Activated naive CD4-positive, alpha-beta T cell treated with Interleukin-2 at 50 U/mL for 16 hours (primary cell): ENCODE results near the gene BICD1.
"Not testable (repeated sequence)": the region's sequence is repeated elsewhere in the genome, so short reads cannot be mapped to it uniquely, and the experiment has no call there.

Source experiments
- DNase-seq: peaks from one replicate; pipeline ENCODE4 v3.0.0-alpha.2; 2020

BICD1 gene

DNA sequence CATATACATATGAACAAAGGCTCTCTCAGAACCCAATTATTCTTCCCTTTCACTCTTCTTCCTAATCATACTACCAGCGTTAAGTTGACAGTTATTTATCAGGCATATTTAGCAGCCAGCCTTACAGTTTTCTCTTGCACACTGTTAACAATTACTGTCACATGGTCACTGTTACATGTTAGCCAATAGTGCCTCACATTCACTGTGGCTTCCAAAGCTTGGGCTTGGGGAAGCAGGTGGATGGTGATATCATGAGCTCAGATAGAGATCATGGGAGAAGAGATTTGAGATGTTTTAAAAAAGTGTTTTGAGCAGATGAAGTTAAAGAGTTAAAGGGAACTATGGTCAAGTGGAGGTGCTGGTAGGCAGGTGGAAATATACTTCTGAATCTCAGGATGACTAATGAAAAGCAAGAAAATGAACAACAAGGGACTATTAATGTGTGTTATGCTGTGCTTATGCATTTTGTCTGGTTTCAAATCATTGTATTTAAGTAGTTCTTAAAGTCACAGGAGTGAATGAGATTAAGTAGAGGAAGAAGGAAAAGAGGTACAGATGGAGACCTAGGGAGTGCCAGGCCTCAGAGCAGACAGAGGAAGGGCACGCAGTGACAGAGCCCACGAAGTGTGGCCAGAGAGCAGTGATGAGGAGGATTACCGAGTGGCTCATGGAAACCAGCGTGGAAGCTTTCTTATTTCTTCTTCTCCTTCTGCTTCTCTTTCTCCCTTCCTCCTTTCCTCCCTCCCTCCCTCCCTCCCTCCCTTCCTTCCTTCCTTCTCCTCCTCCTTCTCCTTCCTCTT is 39.6 kb downstream of the BICD1 start:
- DNase-seq, result no peak

DNA sequence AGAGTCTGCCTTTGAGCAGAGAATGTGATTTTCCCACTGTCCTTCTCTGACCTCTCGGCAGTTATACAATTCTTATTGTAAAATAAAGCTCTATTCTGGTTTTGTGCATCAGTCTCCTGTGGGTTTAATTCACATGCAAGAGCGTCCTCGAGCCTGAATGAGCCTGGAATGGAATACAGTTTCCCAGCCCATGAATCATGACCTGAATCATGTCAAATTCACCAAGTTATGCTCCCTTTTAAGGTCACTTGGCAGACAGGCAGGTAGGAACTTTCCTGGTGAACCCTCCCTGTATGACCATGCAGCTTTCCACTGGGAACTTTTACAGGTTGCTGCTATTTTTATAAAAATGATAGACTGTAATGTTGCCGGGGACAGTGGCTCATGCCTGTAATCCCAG is 41.7 kb downstream of the BICD1 start:
- no peak for DNase-seq

DNA sequence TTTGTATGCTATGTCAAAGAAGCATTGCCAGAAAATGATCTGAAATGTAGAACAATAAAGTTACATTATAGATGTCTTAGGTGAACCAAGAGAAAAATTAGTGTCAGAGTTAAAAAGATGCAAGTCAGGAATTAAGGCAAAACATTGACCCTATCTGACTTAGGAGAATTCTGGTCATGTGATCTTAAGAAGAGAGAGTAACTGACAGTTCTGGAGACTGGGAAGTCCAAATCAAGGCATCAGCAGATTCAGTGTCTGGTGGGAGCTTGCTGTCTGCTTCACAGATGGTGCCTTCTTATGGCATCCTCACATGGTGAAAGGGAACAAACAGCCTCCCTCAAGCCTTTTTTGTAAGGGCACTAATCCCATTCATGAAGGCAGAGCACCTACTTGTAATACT is 42.8 kb downstream of the BICD1 start:
- DNase-seq, result no peak

DNA sequence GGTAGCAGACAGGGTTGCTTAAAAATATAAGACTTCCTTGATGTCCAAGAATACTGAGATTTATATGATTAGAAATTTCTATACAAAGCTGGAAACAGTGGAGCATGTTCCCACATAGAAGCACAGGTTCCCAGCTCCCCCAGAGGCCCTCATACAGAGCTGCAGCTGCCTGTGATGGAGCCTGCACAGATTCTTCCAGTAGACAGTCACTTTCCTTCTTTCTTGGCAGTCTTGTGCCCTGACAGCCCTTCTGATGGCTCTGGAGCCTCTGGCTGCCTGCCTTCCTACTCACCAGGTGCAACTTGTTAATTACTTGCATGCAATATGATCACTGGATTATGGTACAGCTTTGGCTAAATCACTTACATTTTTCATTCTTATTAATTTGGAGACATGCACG is 44.4 kb downstream of the BICD1 start:
- no peak for DNase-seq

DNA sequence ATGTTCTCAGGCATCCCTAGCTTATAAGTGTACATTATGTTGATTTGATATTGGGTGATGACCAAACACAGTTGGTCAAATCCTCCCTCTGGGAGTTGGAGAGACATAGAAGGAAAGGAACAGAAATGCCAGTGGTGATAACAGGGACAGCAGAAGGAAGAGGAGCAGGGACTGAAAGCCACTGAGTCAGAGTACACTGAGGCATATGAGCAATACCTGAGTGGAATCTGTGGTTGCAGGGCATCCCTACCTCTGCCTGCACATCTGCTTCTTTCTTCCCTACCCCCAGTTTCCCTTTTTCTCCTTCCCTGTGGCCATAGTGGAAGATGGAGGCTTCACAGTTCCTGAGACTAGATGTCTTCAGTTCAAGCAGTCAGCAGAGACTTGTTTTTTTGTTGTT is 44.9 kb downstream of the BICD1 start:
- DNase-seq, result no peak

DNA sequence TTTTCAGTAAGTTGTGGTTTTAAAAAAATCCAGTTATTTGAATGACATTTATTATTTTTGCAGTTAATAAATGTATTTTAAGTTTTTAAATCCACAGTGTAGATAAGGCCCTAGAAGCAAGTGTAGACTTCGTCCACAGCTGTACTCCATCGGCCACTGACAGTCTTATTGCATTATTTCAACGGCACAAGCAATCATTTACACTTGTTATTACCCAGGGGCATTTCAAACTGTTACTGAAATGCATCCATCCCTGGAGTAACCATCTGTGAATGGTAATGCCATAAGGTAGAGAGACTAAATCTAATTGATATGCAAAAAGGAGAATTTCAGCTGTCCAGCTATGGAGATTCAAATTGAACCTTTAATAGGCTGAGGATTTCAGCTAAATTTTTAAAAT is 48.4 kb downstream of the BICD1 start:
- DNase-seq, result no peak

DNA sequence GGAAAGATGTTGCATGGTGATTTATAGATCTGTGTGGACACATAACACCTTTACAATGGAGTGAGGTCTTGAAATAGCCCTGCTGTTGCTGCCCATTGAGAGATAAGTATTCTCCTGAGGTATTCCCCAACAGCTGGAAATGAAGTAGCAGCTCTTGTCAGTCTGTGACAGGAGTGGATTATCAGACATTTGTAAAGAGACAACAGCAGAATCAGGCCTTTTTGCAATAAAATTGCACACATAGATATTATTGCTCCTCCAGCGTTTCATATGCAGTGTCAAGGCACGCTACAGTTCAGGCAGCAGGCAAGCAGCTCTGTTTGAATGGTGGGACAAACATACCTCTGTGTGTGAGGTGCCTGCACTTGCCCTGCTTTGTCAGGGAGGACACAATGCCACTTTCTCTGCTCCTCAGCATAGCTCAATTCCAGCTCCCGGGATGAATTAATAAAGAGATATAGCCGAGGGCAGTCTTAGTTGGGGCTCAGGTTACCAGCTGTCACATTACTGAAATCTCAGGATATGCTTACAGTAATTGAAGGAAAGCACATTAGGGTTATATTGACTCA is 49.4 kb downstream of the BICD1 start:
- DNase-seq, result no peak

DNA sequence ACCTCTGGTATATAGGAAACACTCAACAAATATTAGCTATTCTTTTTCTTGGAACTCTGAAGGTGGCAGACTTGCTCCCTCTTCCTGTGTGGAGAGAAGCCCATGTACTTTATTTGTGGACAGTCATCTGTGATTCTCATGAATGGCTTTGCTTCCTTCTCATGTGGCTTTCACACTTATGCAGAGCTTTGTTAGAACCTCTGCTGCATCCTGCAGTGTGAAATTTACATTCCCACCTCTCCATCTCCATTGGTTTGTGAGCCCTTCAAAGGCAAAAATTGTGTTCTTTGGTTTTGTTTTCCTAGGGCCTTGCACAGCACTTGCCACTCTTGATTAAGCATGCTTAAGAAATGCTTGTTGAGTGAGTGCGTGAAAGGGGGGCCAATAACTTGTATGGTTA is 51.9 kb downstream of the BICD1 start:
- no peak for DNase-seq

DNA sequence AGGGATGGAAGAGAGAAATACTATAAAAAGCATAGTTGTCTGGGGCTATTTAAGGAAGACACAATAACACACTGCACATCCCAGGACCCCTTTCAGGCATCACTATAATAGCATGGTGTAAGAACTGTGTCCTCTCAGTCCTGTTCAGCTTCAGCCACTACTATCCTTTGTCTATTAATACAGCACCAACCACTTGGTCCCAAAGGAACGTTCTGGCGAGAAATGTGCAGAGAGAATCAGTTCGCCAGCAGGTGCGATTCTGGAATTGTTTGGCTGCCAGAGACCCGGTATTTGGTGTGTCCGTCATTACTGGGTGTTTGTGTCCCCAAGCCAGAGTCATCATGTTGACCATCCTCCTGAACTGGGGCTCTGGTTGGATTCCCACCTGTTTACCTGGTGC is 52.7 kb downstream of the BICD1 start:
- no peak for DNase-seq

DNA sequence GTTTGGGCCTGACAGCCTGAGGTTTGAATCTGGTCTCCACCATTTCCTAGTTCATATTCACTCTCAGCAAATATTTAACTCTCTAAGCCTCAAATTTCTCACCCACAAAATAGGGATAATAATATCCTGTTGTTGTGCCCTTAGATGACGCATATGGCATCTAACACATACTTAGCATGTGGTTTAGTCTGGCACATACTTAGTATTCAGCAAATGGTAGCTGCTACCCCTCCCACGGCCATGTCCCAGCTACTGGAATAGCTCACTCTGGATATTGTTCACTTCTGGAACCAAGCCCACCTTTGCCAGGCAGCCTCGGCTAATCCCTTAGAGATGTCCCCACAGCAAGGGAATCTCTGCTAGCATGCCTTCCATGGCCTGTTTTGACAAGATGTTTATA is 53.3 kb downstream of the BICD1 start:
- DNase-seq, result no peak

DNA sequence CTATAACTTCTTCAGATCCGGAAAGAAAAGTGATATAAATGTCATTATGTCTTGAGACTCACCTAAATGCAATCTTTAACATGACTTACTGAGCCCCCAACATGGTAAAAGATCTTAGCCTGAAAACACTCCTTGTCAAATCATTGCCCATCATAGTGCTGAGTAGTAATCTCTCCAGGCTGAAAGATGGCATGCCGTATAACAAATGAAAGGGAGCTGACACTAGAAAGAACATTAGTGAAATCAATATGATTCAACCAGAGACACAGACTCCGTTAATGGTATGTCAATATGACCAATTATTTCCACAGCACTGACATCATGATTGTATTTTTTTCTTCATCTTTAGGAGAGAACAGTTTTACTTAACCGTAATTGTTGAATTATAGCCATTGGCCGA is 54.4 kb downstream of the BICD1 start:
- no peak for DNase-seq

DNA sequence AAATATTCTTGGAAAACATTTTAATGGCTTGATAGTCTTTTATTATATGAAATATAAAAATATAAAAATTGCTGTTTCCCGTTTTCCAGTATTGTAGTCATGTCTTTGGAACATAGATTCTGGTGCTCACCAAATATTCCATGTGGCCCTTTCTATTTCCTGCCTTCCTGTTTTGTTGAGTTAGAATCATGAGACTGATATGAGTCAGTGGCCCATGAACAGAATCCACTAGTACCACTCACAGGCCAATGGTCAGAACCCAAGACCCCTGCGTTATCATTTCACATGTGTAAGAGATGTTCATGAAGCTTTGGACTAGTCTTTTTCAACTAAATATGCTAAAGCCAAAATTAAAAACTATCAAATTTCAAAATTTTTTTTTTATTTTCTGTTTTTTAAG is 56.9 kb downstream of the BICD1 start:
- DNase-seq, result no peak

DNA sequence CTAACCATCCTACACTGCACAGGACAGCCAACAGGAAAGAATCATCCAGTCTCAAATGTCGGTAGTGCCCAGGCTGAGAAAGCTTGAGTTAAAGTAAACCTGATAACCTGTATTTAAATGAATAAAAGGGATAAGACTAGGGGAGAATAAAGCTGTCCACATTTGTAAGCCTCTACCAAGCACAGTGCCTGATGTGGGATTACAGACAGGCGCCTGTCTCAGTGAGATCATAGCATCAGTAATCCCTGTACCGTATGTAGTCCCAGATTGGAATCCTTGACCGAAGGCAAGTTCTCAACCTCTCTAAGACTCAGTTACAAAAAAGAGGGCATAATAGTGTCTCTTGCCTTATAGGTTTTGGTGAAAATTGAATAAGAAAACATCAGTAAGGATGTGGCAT is 59.9 kb downstream of the BICD1 start:
- DNase-seq, result no peak

DNA sequence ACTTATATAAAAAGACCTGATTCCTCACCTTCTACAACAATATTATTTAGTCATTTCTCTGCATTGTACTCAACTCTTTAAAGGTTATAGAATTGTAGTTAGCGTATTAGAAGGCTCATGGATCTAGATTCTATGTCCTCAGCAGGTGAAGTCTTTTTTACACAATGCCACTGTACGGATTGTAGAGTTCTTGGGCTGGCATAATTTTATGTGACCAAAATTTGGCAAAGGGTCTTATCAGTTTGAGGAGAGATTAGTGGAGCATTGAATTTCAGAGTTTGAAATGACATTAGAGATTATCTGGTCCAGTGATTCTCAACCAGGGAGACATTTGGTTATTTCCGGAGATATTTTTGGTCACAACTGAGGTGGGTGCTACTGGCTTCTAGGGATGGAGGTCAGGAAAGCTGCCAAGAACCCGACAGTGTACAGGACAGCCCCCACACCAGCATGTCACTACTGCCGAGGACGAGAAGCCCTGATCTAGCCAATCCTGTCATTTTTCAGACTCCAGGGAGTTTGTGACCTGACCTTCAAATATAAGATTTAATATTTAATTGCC is 63.9 kb downstream of the BICD1 start:
- no peak for DNase-seq

DNA sequence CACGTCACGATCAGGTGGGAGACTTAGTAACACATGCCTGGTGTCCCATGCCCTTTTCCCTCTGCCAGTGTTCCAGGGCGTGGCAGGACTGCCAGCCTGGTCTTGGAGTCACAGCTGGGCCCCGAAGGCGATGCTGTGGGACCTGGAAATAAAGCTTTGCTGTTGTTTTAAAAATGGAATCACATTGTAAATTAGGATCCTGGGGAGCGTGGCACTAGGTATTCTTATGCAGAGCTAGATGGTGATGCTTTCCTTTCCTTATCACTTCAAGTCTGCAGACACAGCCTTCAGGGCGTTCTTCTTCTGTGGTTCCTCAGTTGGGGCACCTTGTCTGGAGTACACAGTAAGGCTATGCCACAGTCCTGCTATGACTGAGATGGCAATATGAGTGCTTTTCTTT is 64.6 kb downstream of the BICD1 start:
- DNase-seq, result no peak

DNA sequence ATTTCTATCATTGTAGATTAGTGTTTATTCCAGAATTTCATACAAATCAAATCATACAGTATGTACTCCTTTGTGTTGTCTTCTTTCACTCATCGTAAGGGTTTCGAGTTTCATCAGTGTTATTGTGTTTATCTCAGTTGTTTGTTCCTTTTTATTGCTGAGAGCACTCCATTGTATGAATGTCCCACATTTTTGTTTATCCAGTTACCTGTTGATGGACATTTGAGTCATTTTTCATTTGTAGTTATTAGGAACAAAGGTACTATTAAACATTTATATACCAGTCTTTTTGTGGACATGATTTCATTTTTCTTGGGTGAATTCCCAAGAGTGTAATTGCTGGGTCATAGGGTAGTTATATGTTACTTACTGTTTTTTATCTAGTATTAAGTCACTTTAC is 70.0 kb downstream of the BICD1 start:
- no peak for DNase-seq

DNA sequence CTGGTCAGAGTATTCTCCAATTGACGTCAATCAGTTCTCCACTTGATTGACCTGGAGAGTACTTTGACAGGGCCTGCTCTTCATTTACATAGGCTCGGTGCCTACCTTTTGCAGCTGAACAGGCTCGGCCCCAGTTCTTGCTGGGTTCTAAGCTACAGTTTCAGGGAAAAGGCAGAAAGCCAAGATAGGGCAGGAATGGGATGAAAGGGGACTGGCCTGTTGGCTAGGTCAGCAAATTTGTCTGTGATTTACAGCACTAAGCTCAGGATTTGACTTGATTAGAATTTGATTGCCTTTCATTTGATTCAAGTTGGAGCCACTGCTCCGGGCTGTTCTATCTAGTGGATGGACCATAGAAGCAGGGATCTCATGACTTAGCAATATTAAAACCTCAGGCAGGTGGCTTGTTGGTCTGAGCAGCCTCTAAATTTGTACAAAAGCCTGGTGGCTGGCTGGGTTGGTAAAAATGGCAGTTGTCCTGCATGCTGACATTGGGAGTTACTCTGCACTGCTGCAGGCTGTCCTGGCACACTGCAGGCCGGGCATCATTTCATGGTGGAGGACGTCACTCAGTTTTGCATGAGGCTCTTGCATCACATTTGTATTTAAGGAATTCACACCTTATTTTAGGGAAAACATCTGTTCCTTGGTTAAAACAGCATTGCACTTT is 71.8 kb downstream of the BICD1 start:
- no peak for DNase-seq

DNA sequence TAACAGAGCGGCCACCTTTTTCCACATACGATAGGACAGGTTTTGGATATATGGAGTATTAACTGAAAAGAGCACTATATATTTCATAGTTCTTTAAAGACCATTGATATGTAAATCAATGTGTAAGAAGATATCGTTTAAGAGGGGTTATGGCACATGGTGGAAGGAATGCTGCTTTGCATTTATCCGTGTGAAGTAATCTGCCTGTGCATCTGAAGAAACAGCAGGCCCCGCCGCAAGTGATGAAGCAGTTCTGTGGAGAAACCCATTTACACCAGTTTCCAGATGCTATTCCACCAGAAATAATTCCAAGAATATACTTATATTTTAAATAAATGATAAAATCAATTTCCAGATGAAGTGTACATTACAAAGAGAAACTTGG is 72.4 kb downstream of the BICD1 start:
- DNase-seq, result no peak

DNA sequence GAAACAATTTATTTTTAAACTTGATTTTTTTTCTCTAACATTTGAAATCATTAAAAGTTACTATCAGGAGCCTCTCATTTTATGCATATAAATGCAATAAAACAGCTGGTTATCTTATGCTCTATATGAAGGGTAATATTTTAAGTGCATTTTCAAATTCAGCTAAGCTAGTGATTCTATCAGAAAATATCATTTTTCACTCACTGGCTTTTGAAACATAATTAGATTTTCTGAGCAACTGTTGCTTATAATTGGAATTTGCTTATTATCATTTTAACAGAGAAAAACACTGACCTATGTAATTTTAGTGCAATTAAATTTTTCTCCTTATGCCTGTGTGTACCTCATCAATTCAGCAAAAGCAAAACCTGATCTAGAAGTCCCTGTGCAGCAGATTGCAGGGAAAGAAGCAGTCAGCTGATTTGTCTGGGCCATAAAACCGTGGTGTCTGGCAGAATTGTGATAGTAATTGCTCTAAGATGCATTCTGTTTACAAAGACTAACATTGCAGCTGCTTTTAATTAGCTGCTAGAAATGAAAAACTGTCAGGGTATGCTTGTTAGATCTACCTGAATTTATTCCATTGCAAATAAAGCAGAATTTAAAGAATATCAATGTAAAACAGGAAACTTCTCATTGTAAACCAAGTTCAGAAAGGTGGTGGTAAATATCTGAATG is 75.0 kb downstream of the BICD1 start:
- DNase-seq, result no peak

DNA sequence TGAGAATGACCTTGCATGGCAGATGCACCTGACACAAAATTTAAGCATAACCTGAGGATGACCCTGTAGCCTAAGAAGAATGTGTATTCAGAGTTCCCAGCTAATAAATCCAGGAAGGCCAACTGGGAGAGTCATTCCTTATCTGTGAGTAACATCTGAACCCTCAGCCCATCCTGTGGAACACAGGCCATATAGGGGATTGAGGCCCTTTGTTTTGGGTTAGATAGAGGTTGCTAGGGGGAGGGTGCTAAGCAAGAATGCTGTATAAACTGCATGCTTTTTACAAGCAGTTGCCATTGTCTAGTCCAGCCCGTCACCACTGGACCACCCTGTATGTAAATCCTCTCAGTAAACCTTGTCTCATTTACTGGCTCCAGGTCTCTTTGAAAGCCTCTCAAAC is 77.0 kb downstream of the BICD1 start:
- no peak for DNase-seq

DNA sequence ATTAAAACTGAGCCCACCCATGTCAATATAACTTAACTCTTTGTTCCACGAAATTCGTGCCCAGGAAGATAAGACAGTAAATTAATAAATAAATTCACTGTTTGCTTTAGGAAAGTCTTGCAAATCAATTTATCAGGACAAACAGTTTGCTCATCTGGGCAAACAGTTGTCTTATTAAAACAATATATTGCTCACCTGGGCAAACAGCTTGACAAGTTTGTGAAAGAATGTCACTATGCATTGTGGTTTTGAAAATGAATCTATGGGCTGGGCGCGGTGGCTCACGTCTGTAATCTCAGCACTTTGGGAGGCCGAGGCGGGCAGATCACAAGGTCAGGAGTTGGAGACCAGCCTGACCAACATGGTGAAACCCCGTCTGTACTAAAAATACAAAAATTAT is 80.5 kb downstream of the BICD1 start:
- not testable (repeated sequence) for DNase-seq

DNA sequence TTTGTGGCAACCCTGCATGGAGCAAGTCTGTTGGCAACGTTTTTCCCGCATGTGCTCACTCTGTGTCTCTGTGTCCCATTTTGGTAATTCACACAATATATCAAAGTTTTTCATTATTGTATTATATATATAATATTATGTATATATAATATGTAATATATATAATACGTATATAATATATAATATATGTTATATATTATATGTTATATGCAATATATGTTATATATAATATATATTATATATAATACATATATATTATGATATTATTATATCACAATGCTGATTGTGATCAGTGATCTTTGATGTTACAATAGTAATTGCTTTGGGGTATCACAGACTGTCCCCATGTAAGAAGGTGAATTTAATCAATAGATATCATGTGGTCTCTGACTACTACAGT is 84.8 kb downstream of the BICD1 start:
- DNase-seq, result no peak
